ENCODE measurements around the gene EGF. TPM values are rescaled to one million over a fixed set of nuclear protein-coding genes. Genes with fewer than 3 reads are reported as not detected.

Gene EGF
- total RNA-seq, 1 experiment from 2014 or later, result 1.5 TPM

DNA sequence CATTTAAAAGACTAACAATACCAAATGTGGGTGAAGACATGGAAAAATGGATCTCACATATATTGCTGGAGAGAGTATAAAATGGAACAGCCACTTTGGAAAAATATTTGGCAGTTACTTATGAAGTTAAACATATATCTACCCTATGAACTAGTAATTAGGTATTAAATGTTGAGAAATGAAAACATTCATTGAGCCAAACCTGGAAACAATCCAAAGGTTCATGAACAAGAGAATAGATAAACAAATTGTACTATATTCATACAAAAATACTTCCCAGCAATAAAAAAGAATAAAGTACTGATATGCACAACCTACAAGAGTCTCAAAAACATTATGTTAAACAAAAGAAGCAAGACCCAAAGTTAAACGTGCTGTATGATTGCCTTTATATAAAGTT is 4.0 kb upstream of the EGF start:
- Histone ChIP-seq H3K9ac (ENCODE audit: extremely low read depth, insufficient read length, low read length) (no peak overlapping the region), H3K4me2 (ENCODE audit: insufficient read depth, insufficient read length, low read length) (no peak overlapping the region), H2BK5ac (ENCODE audit: insufficient read length, low read length) (no peak overlapping the region), H3K23ac (ENCODE audit: insufficient read length, low read depth, low read length) (no peak overlapping the region), H3K79me2 (ENCODE audit: insufficient read depth, low read length) (no peaks in the 10 kb centered on the region), H3T11ph (ENCODE audit: low read length) (no peak overlapping the region), H3K4me1 (ENCODE audit: insufficient read depth, low read length) (peaks cover 6% of the 10 kb centered on the region; the same call in 1 of the 2 replicates), H3K14ac (ENCODE audit: insufficient read depth, low read length) (no peak overlapping the region), H3K56ac (ENCODE audit: insufficient read length, low read depth, low read length) (no peak overlapping the region), H3K18ac (ENCODE audit: insufficient read length, low read depth, low read length) (no peak overlapping the region), H3K4ac (ENCODE audit: low read depth, low read length) (no peak overlapping the region), H2BK12ac (ENCODE audit: insufficient read length, low read depth, low read length) (no peak overlapping the region), H2BK120ac (ENCODE audit: low read depth, low read length, poor library complexity, severe bottlenecking) (no peak overlapping the region), H3K9me3 (ENCODE audit: control insufficient read depth, low read depth, low read length) (no peaks in the 10 kb centered on the region), H2BK20ac (ENCODE audit: low read depth, low read length, poor library complexity, severe bottlenecking) (no peak overlapping the region), H2AK5ac (ENCODE audit: insufficient read length, low read length) (no peak overlapping the region), H3K27ac (ENCODE audit: insufficient read length, low read depth, low read length) (no peak overlapping the region), H4K5ac (ENCODE audit: insufficient read length, low read depth, low read length) (no peak overlapping the region), H3K27me3 (ENCODE audit: insufficient read depth, low read length) (no peaks in the 10 kb centered on the region), H4K20me1 (ENCODE audit: control insufficient read depth, insufficient read depth, insufficient read length) (no peaks in the 10 kb centered on the region), H2BK15ac (ENCODE audit: low read depth, low read length) (no peak overlapping the region), H4K91ac (ENCODE audit: insufficient read length, low read depth, low read length) (no peak overlapping the region), H4K8ac (replicated peaks; ENCODE audit: insufficient read length, low read depth, low read length) (no peak overlapping the region), H2AFZ (ENCODE audit: low read length) (no peak overlapping the region), H3K23me2 (ENCODE audit: insufficient read length, low read depth, low read length, poor library complexity, severe bottlenecking) (no peaks in the 10 kb centered on the region), H3K79me1 (ENCODE audit: insufficient read depth, low read depth, low read length, poor library complexity, severe bottlenecking) (no peaks in the 10 kb centered on the region)
- no peak overlapping the region for H3K4me3 Mint-ChIP-seq
- no CpG with 5 or more reads among the region's 1 CpG for WGBS (ENCODE audit: extremely low coverage, insufficient read length, low lambda C conversion rate)
- H3K27ac Mint-ChIP-seq, result no peak overlapping the region
- no peaks in the 10 kb centered on the region for H3K9me3 Mint-ChIP-seq
- no peaks in the 10 kb centered on the region for H3K27me3 Mint-ChIP-seq (ENCODE audit: low read depth)
- no peaks in the 10 kb centered on the region for H3K36me3 Mint-ChIP-seq (ENCODE audit: insufficient read depth in 1 of 3, low read depth in 3 of 3)
- no peak for DNase-seq
- peaks cover 16% of the 10 kb centered on the region in 2 experiments for H3K4me1 Mint-ChIP-seq
- TF ChIP-seq, protein P1, sequence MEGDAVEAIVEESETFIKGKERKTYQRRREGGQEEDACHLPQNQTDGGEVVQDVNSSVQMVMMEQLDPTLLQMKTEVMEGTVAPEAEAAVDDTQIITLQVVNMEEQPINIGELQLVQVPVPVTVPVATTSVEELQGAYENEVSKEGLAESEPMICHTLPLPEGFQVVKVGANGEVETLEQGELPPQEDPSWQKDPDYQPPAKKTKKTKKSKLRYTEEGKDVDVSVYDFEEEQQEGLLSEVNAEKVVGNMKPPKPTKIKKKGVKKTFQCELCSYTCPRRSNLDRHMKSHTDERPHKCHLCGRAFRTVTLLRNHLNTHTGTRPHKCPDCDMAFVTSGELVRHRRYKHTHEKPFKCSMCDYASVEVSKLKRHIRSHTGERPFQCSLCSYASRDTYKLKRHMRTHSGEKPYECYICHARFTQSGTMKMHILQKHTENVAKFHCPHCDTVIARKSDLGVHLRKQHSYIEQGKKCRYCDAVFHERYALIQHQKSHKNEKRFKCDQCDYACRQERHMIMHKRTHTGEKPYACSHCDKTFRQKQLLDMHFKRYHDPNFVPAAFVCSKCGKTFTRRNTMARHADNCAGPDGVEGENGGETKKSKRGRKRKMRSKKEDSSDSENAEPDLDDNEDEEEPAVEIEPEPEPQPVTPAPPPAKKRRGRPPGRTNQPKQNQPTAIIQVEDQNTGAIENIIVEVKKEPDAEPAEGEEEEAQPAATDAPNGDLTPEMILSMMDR (conservative IDR thresholded peaks at IDR 0.05), result no peak
